GM12864 (cell line): ENCODE measurements around the gene LAMTOR4.

Experiments
- DNase-seq: peaks from one replicate; pipeline ENCODE4 v3.0.0-alpha.2; 2011; ENCODE audit warnings: low read depth
- H3K4me3 ChIP-seq: 2 replicates; pipeline ENCODE4 v1.5.1; 2011; ENCODE audit warnings: mild to moderate bottlenecking, low read depth, low read length, control low read depth
- CTCF ChIP-seq: IDR thresholded peaks from 2 replicates; pipeline ENCODE4 v1.5.1; 2011; ENCODE audit warnings: low read depth, mild to moderate bottlenecking, moderate library complexity, low read length, control low read depth, inconsistent platforms; ENCODE audit errors: missing control alignments

Gene LAMTOR4

GRCh38 chr7:100147278-100147677, 1.4 kb upstream of the LAMTOR4 start:
- DNase-seq = no peak
- TF ChIP-seq CTCF = no peak
- H3K4me3 ChIP-seq = no peak overlapping the region

- no peak for DNase-seq
- peak overlapping the region; percentile 47 for H3K4me3 ChIP-seq
- no peak for TF ChIP-seq CTCF
These were observed 526 bp upstream of the LAMTOR4 start for GRCh38 chr7:100148225-100148558.

- TF ChIP-seq CTCF = no peak
- DNase-seq = no peak
- no peak overlapping the region for H3K4me3 ChIP-seq
These were observed 3.7 kb downstream of the LAMTOR4 start for GRCh38 chr7:100152404-100152803.

- H3K4me3 ChIP-seq = no peak overlapping the region
- TF ChIP-seq CTCF = no peak
- DNase-seq = no peak
These were observed 4.4 kb downstream of the LAMTOR4 start for GRCh38 chr7:100152937-100153666.

- TF ChIP-seq CTCF = no peak
- DNase-seq = no peak
- no peak overlapping the region for H3K4me3 ChIP-seq
These were observed 5.2 kb downstream of the LAMTOR4 start for GRCh38 chr7:100153708-100154535.

GRCh38 chr7:100154651-100155491, 6.2 kb downstream of the LAMTOR4 start:
- DNase-seq = no peak
- TF ChIP-seq CTCF = no peak

More at GRCh38 chr7:100154651-100155491, 6.2 kb downstream of the LAMTOR4 start:
- no peak overlapping the region for H3K4me3 ChIP-seq
